GM19395 (cell line): Measurements from ENCODE around the gene TAGLN2.

ENCODE experiments used
- ATAC-seq: cut with Tn5 transposase; IDR thresholded peaks from one replicate; pipeline ENCODE4 v1.9.1; 2021; ENCODE audit warnings: mild to moderate bottlenecking, moderate library complexity; ENCODE audit not compliant: unreplicated experiment

The TAGLN2 gene

DNA sequence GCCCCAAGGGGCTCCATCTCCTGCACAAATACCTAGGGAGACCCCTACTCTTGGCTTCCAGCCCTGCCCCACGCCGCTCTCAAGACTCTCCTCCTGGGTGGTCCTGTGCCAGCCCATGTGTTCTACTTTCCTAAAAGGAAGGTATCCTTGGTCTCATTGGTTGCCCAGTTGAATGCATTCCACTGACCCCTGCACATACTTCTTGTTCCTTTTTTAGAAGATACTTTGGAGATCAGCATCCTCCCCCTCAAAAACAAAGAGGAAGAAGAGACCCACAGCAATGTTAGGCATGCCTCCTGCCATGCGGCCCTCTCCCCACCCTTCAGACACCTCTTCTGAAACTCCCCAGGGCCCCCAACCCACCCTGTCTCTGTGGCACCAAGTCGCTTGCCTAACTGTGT, 24.7 kb upstream of the TAGLN2 start:
- no peak for ATAC-seq

DNA sequence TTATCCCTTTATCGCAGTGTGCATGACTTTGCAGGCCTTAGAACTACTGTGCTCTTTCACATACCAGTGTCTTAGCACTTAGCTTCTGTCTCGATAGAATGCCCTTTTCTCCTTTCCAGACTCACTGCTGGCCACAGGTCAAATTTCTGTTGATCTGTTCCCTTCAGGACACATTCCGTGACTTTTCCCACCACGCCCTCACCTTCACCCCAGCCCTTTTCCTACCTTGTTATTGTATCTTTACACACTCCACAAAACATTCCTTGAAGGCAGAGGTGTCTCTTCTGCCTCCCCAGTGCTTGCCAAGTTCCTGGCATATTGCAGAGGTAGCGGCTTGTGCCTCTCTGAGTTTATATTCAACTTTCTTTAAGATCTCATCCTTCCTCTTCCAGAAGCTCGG, 23.8 kb upstream of the TAGLN2 start:
- no peak for ATAC-seq

DNA sequence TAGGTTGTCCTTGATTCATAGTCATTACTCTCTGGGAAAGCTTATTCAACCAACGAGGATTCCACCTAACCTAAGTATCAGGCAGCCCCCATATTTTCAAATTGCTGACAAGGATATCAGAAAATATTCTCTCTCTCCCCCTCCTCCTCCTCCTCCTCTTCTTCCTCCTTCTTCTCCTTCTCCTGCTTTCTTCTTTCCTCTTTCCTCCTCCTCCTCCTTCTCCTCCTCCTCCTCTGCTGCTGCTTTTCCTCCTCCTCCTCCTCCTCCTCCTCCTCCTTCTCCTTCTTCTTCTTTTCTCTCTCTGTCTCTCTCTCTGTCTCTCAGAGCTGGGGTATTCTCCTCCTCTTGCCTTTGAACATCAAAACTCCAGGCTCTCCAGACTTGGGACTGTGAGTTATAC, 22.6 kb upstream of the TAGLN2 start:
- no peak for ATAC-seq

DNA sequence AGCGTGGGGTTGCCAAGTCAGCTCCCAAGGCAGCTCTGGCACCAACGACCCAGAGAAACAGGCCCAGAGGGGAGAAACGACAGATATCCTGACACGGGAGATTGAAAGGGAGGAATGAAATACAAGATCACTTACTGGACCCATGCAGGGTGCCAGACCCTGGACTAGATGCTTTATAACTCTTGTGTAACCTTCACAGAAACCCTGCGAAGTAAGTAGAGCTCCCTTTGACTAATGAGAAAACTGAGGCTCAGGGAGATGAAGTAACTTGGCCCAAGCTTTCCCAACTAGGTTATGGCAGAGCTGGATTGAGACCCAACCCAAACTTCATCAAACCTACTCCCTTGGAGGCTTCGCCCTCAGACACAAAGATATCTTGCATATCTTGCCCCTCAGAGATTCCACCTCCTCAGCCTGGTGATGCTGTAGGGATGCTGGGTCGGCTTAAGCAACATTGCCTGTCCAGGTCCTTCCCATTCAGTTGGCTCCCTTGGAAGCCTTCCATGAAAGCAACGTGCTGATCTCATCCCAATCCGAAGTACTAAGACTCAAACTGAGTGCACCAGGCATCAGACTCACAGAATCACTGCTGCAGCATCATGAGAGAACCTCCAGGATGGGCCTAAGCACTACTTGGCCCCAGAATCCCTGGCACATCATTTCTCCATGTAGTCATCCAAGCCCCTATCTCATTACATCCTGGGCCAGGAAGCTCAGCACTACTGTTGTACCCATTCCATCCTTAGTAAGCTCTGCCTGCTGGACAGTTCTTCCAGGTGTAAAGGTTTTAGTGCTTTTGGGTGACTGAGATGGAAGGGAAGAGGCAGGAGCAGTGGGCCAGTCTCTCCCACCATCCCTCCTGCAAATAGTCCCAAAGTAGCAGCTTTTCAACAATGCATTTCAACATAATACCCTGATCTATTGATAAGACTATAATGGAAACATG, 21.2 kb upstream of the TAGLN2 start:
- no peak for ATAC-seq

DNA sequence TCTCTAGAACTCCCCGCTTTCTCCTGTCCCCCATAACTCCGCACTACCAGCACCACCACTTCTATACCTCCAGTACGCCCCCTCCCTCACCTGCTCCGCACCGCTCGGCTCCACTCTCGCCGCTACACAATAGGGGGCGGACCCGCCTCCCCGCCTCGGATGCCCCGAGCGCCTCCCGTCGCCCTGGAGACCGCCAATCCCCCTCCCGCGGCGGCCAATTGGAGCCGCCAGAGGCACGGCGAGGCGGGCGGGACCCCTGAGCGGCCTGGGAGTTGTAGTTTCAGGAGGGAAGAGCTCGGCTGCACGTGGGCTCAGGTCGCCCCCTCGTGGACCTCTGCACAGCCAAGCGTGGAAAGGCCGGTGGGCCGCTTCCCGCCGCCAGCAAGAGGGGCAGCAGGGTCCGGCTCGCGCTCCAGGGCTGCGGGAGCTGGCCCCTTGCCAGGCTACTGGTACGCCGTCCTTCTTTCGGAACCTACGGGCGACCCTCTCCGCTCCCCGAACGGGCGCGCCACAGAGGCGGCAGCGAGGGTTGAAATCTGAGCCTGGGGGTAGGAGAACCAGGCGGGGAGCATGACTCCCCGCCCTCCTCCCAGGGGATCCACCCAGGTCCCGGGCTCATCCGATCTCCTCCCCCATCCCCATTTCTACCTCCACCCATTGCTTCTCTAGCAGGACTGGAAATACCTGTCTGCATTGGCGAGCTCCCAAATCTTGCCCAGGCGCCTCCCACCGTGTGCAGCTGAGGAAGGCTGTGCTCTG, 20.4 kb upstream of the TAGLN2 start, which contains the start of gene IGSF9:
Gene IGSF9, minus strand, starts transcription at position 131 of the 759 bp plus-strand sequence. CDS start 2,159 bp downstream, outside the sequence.
- ATAC-seq, result no peak

DNA sequence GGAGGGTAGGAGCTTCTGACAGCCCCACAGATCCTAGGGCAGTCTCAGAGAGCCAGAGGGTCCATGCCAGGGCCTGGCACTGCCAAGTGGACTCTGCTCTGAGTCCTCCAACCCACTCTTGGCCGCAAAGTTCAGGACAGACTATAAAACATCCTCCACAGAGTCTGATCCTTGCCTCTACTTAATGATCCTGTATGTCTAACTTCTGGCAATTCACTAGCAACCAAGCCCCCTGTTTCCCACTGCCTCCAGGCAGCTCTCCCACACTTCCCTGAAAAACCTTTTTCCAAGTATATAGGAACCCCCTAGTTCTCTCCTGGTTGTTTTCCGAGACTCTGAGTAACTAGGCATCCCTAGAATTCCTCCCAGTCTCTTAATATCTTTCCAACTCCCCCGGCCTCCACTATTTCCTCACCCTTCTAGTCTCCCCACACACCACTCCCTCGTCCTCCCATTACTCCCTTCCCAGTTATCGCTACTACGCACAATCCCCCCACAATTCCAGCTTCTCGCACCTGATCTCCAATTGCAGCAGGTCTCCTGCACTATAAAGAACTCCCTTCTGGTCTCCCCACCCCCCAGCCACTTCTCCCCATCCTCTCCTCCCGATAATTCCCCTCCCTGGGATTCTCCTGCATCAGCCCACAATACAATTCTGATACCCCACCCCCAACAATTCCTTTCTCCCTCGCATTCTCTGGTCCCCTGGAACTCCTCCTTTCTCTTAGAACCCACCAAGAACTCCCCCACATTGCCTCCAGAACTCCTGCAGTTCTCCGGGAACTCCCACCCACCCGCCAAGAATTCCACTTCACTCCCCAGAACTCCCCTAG, 19.5 kb upstream of the TAGLN2 start:
- ATAC-seq, result no peak

GRCh38 chr1:159943908-159944622, 18.8 kb upstream of the TAGLN2 start:
- ATAC-seq, result no peak

GRCh38 chr1:159943278-159943640, 18.0 kb upstream of the TAGLN2 start:
- no peak for ATAC-seq

DNA sequence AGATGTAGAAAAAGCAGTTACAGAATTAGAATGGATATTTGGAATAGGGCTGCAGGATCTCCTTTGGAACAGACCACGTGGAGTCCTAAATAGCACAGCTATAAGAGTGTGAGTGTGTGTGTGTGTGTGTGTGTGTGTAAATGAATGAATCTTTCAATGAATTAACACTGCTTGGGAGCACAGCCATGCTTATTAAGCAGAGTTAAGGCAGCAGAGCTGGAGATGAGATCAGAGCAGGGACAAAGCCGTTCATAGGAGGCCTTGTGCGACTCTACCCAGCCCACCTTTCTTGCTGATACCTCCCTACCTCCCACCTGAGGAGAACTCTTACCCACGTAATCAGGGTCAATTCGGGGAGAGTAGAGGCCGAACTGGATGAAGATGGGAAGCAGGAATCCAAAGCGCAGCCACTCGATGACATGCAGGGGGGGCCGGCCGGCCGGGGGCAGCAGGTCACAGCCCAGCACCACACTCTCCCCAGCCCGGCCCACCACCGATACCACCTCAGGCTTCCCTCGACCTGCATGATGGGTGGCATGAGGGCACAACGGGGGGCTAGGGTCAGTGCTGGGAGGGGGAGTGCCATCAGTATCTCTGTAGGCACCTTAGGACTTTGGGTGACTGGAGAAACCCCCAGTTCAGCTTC, 17.4 kb upstream of the TAGLN2 start:
- ATAC-seq, result no peak

DNA sequence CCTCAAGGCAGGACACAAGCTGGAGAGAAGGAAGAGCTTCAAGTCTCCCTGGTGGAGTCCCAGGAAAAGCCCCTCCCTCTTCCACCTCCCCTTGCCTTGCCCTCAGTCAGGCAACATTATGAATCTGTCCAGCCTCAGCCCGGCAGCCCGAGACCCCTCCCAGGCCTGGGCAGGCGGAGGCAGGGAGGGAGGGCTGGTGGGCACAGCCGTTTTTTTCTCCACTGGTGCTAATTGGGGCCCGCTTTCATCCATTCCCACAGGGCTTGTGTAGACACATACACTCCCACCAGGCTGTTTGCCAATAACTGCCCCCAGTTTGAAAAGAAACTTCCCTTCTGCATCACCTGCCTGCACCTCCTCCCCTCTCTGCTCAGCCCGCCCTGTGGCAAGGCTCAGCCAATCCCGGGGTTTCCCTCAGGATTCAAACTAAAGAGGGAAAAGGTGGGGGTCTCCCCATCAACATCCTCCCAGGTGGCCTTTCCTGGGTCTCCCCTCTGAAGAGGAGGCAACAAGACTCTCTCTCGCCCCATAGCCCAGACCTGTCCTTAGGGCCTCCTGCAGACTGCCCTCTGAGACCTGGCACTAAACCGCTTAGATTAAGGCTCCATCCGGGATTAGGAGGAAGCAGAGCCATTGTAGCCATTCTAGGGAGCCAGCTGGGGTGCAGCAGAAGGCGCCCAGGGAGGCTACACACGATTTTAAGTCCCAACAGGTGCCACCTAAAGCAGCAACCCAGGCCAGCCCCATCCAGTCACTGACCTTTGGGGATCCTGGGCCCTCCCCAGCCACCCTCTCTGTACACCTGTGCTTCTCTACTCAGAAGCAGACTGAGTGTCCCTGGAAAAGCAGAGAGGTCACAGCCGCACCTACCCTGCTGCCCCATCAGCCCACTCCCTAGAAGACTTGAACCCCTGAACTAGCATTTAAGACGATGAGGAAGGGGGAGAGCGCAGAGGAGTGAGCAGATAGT, 16.6 kb upstream of the TAGLN2 start:
- no peak for ATAC-seq

DNA sequence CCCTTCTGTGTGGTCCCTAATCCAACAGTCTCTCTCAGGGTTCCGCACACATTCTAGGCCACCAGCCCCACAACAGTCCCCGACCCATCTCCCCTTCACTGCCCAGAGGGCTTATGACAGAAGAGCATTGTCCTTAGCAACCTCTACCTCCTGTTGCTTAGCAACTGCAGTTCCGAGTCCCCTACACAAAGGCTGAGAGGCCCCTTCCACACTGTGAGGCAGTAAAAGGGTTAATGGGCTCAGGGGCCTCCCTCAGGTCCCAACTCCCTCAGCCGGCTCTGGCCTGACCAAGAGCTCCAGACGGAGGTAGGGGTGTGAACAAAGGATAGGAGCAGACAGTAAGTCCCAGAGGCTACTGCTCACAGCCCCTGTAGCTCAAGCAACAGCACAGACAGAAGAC, 15.8 kb upstream of the TAGLN2 start:
- no peak for ATAC-seq

- no peak for ATAC-seq
Observed at GRCh38 chr1:159940006-159940620, 14.8 kb upstream of the TAGLN2 start.

DNA sequence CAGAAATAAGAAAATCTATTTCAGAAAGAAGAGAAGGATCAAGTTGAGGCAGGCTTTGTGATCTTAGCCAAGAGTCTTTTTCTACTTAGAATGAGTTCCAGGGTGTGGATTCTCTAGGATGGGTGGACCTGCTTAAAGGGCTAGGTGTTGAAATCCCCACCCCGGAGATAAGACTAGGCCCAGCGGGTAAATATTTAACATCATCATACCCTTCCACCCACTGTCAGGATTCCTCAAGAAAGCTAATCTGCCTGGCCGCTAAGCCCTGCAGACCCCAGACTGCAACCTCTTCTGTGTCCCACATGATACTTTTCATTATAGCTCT, 14.3 kb upstream of the TAGLN2 start:
- no peak for ATAC-seq

DNA sequence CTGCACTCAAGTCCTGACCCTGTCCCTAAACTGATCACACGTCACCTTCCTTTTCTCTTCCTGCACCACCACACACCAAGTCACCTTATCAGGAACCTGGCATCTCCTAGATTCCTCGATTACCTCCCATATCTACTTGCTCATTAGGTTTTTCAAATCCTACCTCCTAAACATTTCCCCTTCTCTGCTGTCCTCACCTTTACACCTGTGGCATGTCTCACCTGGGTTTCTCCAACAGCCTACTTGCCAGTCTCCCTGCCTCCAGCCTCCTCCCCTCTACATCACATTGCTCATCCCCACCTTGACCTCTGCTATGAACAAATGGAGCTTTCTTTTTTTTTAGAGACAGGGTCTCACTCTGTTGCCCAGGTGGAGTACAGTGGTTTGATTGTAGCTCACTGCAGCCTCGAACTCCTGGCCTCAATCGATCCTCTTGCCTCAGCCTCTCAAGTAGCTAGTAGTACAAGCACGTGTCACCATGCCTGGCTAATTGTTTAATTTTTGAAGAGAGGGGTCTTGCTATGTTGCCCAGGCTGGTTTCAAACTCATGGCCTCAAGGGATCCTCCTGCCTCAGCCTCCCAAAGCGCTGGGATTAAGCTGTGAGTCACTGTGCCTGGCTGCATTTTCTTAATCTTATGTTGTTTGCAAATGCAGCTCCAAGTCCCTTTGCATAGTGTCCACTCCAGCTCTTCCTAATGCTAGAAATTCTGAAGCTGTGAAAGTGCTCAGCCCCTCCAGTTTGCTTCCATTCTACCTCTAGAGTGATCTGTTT, 13.8 kb upstream of the TAGLN2 start:
- ATAC-seq, result no peak

- ATAC-seq, result no peak
Observed at GRCh38 chr1:159938211-159938852, 13.0 kb upstream of the TAGLN2 start.

GRCh38 chr1:159937054-159937750, 11.9 kb upstream of the TAGLN2 start:
- no peak for ATAC-seq
